ENCODE measurements around the gene CEP57L1. TPM values are rescaled to one million over a fixed set of nuclear protein-coding genes. Genes with fewer than 3 reads are reported as not detected.

The CEP57L1 gene
- total RNA-seq, 1 experiment from 2014 or later = 37.6 TPM

GRCh38 chr6:109092074-109092473, 3.2 kb upstream of the CEP57L1 start:
- H3K27ac ChIP-seq (ENCODE audit: low read length) = peak overlapping the region; percentile 78; the same call in 1 of the 2 replicates
- in situ Hi-C loops (cut with HindIII; ENCODE audit: low pct_unique_long_range_greater_than_20kb, low sequenced_read_pairs) = no loop called here
- intact Hi-C loops (cut with micrococcal nuclease; ENCODE audit: unreplicated experiment) = no loop called here
- peaks cover 18% of the 10 kb centered on the region for H3K4me1 ChIP-seq (ENCODE audit: control insufficient read depth, insufficient read depth, low read length)
- no peaks in the 10 kb centered on the region for H3K27me3 ChIP-seq (ENCODE audit: control insufficient read depth, insufficient read depth, low read length)
- H3K4me3 ChIP-seq (ENCODE audit: low read depth in 2 of 2, low read length in 2 of 2) = peak overlapping the region; percentile 64 to 89; a peak in 3 of 4 replicates
- no peaks in the 10 kb centered on the region for H3K36me3 ChIP-seq (ENCODE audit: control insufficient read depth, insufficient read depth, low read length)
- ATAC-seq = no peak
- TF ChIP-seq POLR2AphosphoS5 (IDR thresholded peaks at IDR 0.05; ENCODE audit: low read depth, low read length) (no peak), SIN3A (IDR thresholded peaks at IDR 0.05; ENCODE audit: borderline replicate concordance, insufficient read depth, low read depth, low read length) (no peak), TCF7L2 (IDR thresholded peaks at IDR 0.05; ENCODE audit: low read depth, low read length) (no peak), REST (IDR thresholded peaks at IDR 0.05; ENCODE audit: insufficient read depth in 1 of 2, low read depth in 2 of 2, low read length in 1 of 2) (no peak), CTCF (IDR thresholded peaks at IDR 0.05) (no peak)
- H3K9me3 ChIP-seq (ENCODE audit: control insufficient read depth, insufficient read depth, low read depth, low read length) = no peaks in the 10 kb centered on the region
- BruUV-seq (replicated peaks) = no TSS peak
- ChIA-PET POLR2A (no interaction called here), CTCF (interaction anchor here (0.6 kb wide), 1 partner anchor 1114 kb away, joined by 7 read pairs; no protein-coding TSS in a partner anchor)
- DNase-seq (ENCODE audit: low read depth, low spot score) = no peak

- TF ChIP-seq CTCF (IDR thresholded peaks at IDR 0.05) (no peak), REST (IDR thresholded peaks at IDR 0.05; ENCODE audit: insufficient read depth in 1 of 2, low read depth in 2 of 2, low read length in 1 of 2) (no peak)
- Histone ChIP-seq H3K9me3 (ENCODE audit: control insufficient read depth, insufficient read depth, low read depth, low read length) (no peaks in the 10 kb centered on the region), H3K4me3 (ENCODE audit: low read depth in 2 of 2, low read length in 2 of 2) (peak overlapping the region; percentile 64 to 89), H3K4me1 (ENCODE audit: control insufficient read depth, insufficient read depth, low read length) (peaks cover 18% of the 10 kb centered on the region), H3K27ac (ENCODE audit: low read length) (peak overlapping the region; percentile 78), H3K36me3 (ENCODE audit: control insufficient read depth, insufficient read depth, low read length) (no peaks in the 10 kb centered on the region), H3K27me3 (ENCODE audit: control insufficient read depth, insufficient read depth, low read length) (no peaks in the 10 kb centered on the region)
- ATAC-seq (no peak), DNase-seq (ENCODE audit: low read depth, low spot score) (no peak)
- ChIA-PET POLR2A (interaction anchor here (0.6 to 1.5 kb wide), 18 partner anchors 8 to 1781 kb away, joined by 3 to 6 read pairs (median 4); partner anchors contain the start of genes ARMC2 and OSTM1), CTCF (interaction anchor here (0.6 to 0.7 kb wide), 2 partner anchors 79 to 1173 kb away, joined by 3 to 5 read pairs; no protein-coding TSS in a partner anchor)
- no TSS peak for BruUV-seq (replicated peaks)
- in situ Hi-C loops (cut with HindIII; ENCODE audit: low pct_unique_long_range_greater_than_20kb, low sequenced_read_pairs) = no loop called here
- intact Hi-C loops (cut with micrococcal nuclease; ENCODE audit: unreplicated experiment) = loop anchor here (2.0 kb wide), 1 partner anchor 289 kb away; the partner anchor contains the start of gene CD164
Measured at GRCh38 chr6:109093732-109094415, 1.4 kb upstream of the CEP57L1 start.

Measured in Panc1 (cell line).